Ascending aorta (tissue), 2 donors: ENCODE measurements around the gene BAZ1B. TPM values are rescaled to one million over a fixed set of nuclear protein-coding genes. Genes with fewer than 3 reads are reported as not detected.
"Not testable (repeated sequence)": the region's sequence is repeated elsewhere in the genome, so short reads cannot be mapped to it uniquely, and the experiment has no call there.

Source experiments
- DNase-seq, 2 donors: peaks; one replicate each; pipeline ENCODE4 v3.0.0-alpha.2; 2019; ENCODE audit warnings: low spot score in 2 of 2
- H3K27ac ChIP-seq, 2 donors: fragments of 200-600 bp; sonication (generic); one replicate each; pipeline ENCODE4 v1.5.1; 2016 to 2017; ENCODE audit warnings: mild to moderate bottlenecking in 1 of 2
- H3K27me3 ChIP-seq: fragments of 200-600 bp; sonication (generic); one replicate; pipeline ENCODE4 v1.5.1; 2017
- H3K36me3 ChIP-seq, 2 donors: fragments of 200-600 bp; sonication (generic); one replicate each; pipeline ENCODE4 v1.5.1; 2016
- H3K4me1 ChIP-seq, 2 donors: fragments of 200-600 bp; sonication (generic); one replicate each; pipeline ENCODE4 v1.5.1; 2016 to 2017; ENCODE audit warnings: mild to moderate bottlenecking in 1 of 2
- H3K4me3 ChIP-seq, 2 donors: fragments of 200-600 bp; sonication (generic); one replicate each; pipeline ENCODE4 v1.5.1; 2016 to 2017; ENCODE audit warnings: mild to moderate bottlenecking in 1 of 2
- H3K9me3 ChIP-seq, 2 donors: fragments of 200-600 bp; sonication (generic); one replicate each; pipeline ENCODE4 v1.5.1; 2016
- intact Hi-C: fragments of 100-400 bp; cut with DNase I; formaldehyde crosslinking; loops from one replicate; pipeline ENCODE4 v1.15.1; 2023
- total RNA-seq: library from RNA; depleted of rRNA; stranded (reverse); fragments of >200 nt; gene quantifications from one replicate; pipeline ENCODE4 v1.1.0, GENCODE V29; 2016
- TF ChIP-seq, protein P1 (sequence below), 3 experiments: fragments of 200-600 bp in 2 of 3; fragments of 450-650 bp in 1 of 3; sonication (generic) in 2 of 3; IDR thresholded peaks; one replicate each; pipeline ENCODE4 v1.5.1; 2016 to 2019; ENCODE audit warnings: antibody characterized with exemption in 3 of 3, mild to moderate bottlenecking in 1 of 3, moderate library complexity in 1 of 3

BAZ1B gene
- total RNA-seq, 1 donor from 2014 or later: 28.1 TPM

DNA sequence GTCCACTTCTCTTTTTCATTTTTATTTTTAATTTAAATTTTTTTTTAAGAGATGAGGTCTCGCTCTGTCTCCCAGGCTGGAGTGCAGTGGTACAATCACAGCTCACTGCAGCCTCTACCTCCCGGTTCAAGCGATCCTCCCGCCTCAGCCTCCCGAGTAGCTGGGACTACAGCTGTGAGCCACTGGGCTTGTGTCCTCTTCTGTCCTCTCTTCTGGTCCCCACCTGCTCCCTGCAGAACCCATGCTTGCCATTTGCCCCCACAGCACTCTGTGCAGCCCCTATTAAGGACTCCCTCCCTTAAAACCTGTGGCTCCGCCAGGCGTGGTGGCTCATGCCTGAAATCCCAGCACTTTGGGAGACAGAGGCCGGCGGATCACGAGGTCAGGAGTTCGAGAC is 97.6 kb downstream of the BAZ1B start:
- no peak for DNase-seq
- TF ChIP-seq, protein P1, sequence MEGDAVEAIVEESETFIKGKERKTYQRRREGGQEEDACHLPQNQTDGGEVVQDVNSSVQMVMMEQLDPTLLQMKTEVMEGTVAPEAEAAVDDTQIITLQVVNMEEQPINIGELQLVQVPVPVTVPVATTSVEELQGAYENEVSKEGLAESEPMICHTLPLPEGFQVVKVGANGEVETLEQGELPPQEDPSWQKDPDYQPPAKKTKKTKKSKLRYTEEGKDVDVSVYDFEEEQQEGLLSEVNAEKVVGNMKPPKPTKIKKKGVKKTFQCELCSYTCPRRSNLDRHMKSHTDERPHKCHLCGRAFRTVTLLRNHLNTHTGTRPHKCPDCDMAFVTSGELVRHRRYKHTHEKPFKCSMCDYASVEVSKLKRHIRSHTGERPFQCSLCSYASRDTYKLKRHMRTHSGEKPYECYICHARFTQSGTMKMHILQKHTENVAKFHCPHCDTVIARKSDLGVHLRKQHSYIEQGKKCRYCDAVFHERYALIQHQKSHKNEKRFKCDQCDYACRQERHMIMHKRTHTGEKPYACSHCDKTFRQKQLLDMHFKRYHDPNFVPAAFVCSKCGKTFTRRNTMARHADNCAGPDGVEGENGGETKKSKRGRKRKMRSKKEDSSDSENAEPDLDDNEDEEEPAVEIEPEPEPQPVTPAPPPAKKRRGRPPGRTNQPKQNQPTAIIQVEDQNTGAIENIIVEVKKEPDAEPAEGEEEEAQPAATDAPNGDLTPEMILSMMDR (IDR thresholded peaks at IDR 0.05): no peak
- Histone ChIP-seq H3K27me3 (no peaks in the 10 kb centered on the region), H3K36me3 (no peaks in the 10 kb centered on the region), H3K9me3 (no peaks in the 10 kb centered on the region), H3K4me3 (peak overlapping the region; percentile 32 to 60), H3K4me1 (no peaks in the 10 kb centered on the region), H3K27ac (no peak overlapping the region)
- intact Hi-C loops: no loop called here

DNA sequence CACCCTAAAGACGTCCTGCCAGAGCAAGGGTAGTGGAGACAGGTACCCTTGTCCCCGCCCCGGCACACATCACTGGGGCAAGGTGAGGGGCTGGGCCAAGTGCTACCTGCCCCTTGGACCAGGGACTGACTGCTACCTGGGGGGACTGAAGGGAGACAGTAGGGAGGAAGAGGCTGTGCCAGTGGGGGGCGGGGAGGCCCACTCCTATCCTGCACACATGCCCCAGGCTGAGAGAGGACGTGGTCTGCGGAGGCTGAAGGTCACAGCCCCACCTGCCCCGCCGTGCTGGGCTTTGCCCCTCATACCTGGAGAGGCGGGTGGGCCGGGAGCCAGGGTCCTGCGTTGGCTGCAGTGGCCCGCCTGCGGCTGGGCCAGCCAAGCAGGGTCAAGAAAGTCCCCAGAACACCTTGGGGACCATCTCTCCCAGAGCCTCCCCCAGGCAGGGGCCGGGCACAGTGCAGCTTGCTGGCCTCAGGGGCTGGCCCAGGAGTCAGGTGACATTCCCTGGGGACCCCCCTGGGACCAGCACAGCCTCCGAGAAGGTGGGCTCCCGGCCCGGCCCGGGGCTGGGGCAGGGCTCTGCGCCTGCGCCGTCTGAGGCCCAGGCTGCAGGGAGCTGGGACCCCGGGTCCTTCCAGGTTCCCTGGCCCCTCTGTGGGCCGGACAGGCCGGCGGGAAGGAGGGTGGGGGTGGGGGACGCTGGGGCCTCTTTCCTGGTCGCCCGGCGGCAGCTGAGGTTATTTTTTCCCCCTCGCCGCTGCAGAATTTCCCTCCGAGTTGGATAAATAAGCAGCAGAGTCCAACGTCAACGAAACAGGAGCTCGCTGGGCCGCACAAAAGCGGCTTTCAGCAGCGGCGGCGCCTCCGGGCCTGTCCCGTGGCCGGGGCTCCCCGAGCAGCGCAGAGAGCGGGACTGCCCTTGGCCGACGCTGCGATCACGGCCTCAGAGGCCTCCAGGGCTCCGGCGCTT is 98.3 kb downstream of the BAZ1B start:
- H3K9me3 ChIP-seq: no peaks in the 10 kb centered on the region
- no peaks in the 10 kb centered on the region for H3K36me3 ChIP-seq
- TF ChIP-seq, protein P1 (IDR thresholded peaks at IDR 0.05): no peak
- H3K4me1 ChIP-seq: no peaks in the 10 kb centered on the region
- DNase-seq: no peak
- H3K27me3 ChIP-seq: no peaks in the 10 kb centered on the region
- peak overlapping the region; percentile 32 to 60 for H3K4me3 ChIP-seq
- no peak overlapping the region for H3K27ac ChIP-seq
- intact Hi-C loops: no loop called here

DNA sequence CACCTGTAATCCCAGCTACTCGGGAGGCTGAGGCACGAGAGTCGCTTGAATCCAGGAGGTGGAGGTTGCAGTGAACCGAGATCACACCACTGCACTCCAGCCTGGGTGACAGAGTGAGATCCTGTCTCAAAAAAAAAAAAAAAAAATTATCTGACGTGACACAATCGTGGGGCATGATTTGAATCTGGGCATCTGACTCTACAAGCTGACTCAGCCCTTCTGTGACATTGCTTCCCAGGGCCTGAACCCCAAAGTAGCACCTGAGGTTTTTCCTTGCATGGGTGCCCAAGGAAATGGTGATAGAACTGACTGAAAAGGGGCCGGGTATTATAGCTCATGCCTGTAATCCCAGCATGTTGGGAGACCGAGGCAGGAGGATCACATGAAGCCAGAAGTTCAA is 101.5 kb downstream of the BAZ1B start:
- H3K4me1 ChIP-seq, H3K27me3 ChIP-seq, H3K27ac ChIP-seq, DNase-seq, intact Hi-C loops, H3K36me3 ChIP-seq, H3K4me3 ChIP-seq, H3K9me3 ChIP-seq: not testable (repeated sequence)

DNA sequence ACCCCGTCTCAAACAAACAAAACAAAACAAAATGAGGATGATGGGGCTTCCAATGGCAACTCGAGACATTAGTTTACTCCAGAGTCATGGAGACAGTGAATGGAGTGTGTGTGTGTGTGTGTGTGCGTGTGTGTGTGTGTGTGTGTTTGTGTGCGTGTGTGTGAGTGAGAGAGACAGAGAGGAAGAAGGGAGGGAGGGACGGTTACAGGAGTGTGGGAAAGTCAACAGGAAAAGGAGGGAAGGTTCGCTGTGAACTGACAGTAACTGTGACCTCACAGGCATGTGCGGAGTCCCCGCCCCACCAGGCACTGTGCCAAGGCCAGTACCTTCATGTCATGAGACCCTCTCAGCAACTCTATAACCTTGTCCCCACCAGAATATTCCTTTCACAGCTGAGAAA is 102.1 kb downstream of the BAZ1B start:
- H3K9me3 ChIP-seq, intact Hi-C loops, DNase-seq: not testable (repeated sequence)

DNA sequence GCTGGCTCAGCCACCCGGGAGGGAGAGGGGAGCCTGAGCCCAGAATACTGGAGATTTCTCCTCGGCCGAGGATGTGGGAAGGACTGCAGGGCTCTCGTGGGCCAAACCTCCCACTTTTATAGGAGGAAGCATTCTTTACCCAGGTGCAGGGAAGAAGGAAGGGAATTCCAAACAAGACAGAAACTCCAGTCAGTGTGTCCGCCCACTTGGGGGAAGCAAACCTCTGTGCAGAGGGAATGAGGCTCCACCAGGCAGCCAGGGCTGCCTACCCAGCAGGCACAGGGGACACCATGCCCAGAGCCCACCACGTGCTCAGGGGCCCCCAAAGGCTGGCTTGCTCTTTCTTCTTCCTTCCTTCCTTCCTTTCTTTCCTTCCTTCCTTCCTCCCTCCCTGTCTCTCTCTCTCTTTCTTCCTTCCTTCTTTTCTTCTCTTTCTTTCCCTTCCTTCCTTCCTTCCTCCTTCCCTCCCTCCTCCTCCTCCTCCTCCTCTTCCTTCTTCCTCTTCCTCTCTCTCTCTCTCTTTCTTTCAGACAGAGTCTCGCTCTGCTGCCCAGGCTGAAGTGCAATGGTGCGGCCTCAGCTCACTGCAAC is 103.9 kb downstream of the BAZ1B start:
- Histone ChIP-seq H3K4me1 (no peaks in the 10 kb centered on the region), H3K27ac (no peak overlapping the region), H3K27me3 (no peaks in the 10 kb centered on the region), H3K4me3 (no peak overlapping the region), H3K9me3 (no peaks in the 10 kb centered on the region), H3K36me3 (no peaks in the 10 kb centered on the region)
- no peak for DNase-seq
- TF ChIP-seq, protein P1 (IDR thresholded peaks at IDR 0.05): no peak
- intact Hi-C loops: no loop called here

More for the DNA sequence above, 102.1 kb downstream of the BAZ1B start:
- not testable (repeated sequence) for H3K27me3 ChIP-seq, H3K4me1 ChIP-seq, H3K36me3 ChIP-seq, H3K4me3 ChIP-seq, H3K27ac ChIP-seq

DNA sequence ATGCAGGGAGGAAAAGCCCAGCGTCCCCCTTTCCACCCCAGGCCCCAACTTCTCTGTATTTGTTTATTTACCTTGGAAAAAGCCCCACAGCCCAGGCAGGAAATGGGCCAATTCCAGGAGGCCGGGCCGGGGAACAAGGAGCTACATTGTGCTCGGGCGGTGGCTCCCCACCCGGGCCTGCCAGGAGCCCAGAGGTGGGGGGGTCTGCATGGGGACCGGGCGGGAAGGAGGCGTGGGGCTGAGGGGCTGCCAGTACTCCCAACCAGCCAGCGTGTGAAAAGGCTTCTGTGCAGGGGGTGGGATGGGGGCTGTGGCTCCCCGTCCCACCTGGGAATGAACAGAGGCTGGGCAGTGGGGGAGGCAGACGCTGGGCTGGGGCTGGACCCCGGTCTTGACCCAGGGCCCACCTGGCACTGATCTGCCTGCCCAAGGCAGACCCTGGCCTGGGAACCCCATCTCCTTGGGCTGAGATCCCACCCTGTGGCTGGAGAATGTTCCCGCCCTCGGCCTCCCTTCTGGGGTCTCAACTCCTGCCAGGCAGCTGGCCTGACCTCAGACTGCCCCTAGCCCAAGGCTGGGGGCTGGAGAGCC is 111.5 kb downstream of the BAZ1B start:
- peak overlapping the region in 1 of 2 donors; percentile 16 for H3K4me3 ChIP-seq
- intact Hi-C loops: not testable (repeated sequence)

DNA sequence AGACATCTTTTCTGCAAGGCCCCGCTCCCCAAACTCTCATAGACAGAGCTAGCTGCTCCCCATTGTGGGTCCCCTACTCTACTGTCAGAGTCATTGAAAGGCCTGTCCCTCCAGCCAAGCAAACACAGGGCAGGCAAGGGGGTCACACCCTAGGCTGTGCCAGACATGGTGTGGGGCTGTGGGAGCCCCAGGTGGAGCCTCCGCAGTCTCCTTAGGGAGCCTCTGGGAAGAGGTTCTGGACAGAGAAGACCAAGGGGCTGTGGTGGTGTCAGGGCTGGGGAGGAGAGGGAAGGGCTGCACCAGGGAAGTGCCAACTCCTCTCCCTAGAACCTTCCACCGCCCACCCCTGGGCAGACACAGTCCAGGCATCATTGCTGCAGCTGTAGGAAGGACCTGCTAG is 117.2 kb downstream of the BAZ1B start:
- H3K27ac ChIP-seq, H3K4me1 ChIP-seq, H3K36me3 ChIP-seq, H3K4me3 ChIP-seq, H3K9me3 ChIP-seq, intact Hi-C loops, H3K27me3 ChIP-seq, DNase-seq: not testable (repeated sequence)

More for the DNA sequence above, 111.5 kb downstream of the BAZ1B start:
- H3K36me3 ChIP-seq, H3K9me3 ChIP-seq, DNase-seq, H3K4me1 ChIP-seq, H3K27me3 ChIP-seq: not testable (repeated sequence)
- H3K27ac ChIP-seq: peak overlapping the region in 1 of 2 donors; percentile 40

DNA sequence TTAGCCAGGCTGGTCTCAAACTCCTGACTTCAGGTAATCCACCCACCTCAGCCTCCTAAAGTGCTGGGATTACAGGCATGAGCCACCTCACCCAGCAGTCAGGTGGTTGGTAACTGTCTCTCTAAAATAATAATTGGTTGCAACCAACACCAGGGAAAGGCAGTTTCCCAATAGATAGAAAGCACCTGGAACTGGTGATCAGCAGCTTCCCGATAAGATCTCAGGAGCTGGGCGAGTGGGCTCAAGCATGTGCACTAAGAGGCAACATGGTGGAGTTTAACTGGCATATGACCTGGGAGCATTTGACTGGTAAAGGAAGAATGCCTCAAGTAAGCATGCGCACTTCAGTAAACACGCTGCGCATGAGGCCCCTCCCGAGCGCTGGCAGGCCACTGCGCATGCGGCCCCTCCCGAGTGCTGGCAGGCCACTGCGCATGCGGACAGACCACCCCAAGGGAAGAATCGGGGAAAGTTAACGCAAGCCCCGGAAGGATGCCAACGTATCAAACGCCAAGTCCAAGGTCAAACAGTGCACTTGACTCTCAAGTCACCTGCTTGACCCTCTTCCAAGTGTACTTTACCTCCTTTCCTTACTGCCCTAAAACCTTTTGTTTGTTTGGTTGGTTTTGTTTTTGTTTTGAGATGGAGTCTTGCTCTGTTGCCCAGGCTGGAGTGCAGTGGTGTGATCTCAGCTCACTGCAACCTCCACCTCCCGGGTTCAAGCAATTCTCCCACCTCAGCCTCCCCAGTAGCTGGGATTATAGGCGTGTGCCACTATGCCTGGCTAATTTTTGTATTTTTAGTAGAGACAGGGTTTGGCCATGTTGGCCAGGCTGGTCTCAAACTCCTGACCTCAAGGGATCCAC is 122.7 kb downstream of the BAZ1B start:
- intact Hi-C loops, H3K36me3 ChIP-seq, H3K9me3 ChIP-seq, H3K4me1 ChIP-seq, H3K27me3 ChIP-seq: not testable (repeated sequence)
- Histone ChIP-seq H3K27ac (peak overlapping the region in 1 of 2 donors; percentile 38), H3K4me3 (peak overlapping the region in 1 of 2 donors; percentile 26)
- peak in 1 of 2 donors; percentile 87 for DNase-seq
